ENCODE results near the gene CFAP77.

Gene CFAP77

GRCh38 chr9:132457504-132458236 lies 47.7 kb downstream of the CFAP77 start:
- FAIRE-seq, result no peak

- no peak for FAIRE-seq
Observed at GRCh38 chr9:132458432-132458831, 48.4 kb downstream of the CFAP77 start.

- FAIRE-seq, result no peak
Observed at GRCh38 chr9:132459661-132460060, 49.6 kb downstream of the CFAP77 start.

- no peak for FAIRE-seq
Observed at GRCh38 chr9:132460240-132460639, 50.2 kb downstream of the CFAP77 start.

- FAIRE-seq, result no peak
Observed at GRCh38 chr9:132461281-132461896, 51.4 kb downstream of the CFAP77 start.

- no peak for FAIRE-seq
Observed at GRCh38 chr9:132461971-132462370, 52.0 kb downstream of the CFAP77 start.

GRCh38 chr9:132464547-132464946 lies 54.5 kb downstream of the CFAP77 start:
- no peak for FAIRE-seq

GRCh38 chr9:132465131-132465635 lies 55.2 kb downstream of the CFAP77 start:
- no peak for FAIRE-seq

GRCh38 chr9:132472199-132472598 lies 62.2 kb downstream of the CFAP77 start:
- FAIRE-seq, result no peak

- FAIRE-seq, result no peak
Observed at GRCh38 chr9:132472599-132472998, 62.6 kb downstream of the CFAP77 start.

GRCh38 chr9:132474253-132474652 lies 64.2 kb downstream of the CFAP77 start:
- FAIRE-seq, result no peak

- no peak for FAIRE-seq
Observed at GRCh38 chr9:132478353-132479050, 68.5 kb downstream of the CFAP77 start.

- no peak for FAIRE-seq
Observed at GRCh38 chr9:132479733-132480132, 69.7 kb downstream of the CFAP77 start.

- FAIRE-seq, result no peak
Observed at GRCh38 chr9:132481053-132481849, 71.2 kb downstream of the CFAP77 start.

GRCh38 chr9:132482196-132482813 lies 72.3 kb downstream of the CFAP77 start:
- FAIRE-seq, result no peak

GRCh38 chr9:132485393-132485792 lies 75.4 kb downstream of the CFAP77 start:
- no peak for FAIRE-seq

- no peak for FAIRE-seq
Observed at GRCh38 chr9:132486706-132487350, 76.8 kb downstream of the CFAP77 start.

- FAIRE-seq, result no peak
Observed at GRCh38 chr9:132487351-132487791, 77.4 kb downstream of the CFAP77 start.

GRCh38 chr9:132487980-132488535 lies 78.0 kb downstream of the CFAP77 start:
- FAIRE-seq, result no peak

GRCh38 chr9:132488626-132489025 lies 78.6 kb downstream of the CFAP77 start:
- FAIRE-seq, result no peak

GRCh38 chr9:132489536-132489935 lies 79.5 kb downstream of the CFAP77 start:
- no peak for FAIRE-seq

- no peak for FAIRE-seq
Observed at GRCh38 chr9:132494857-132495256, 84.8 kb downstream of the CFAP77 start.

Data from G401.6 (cell line).